ENCODE data around the gene GRM7.

GRM7 gene

DNA sequence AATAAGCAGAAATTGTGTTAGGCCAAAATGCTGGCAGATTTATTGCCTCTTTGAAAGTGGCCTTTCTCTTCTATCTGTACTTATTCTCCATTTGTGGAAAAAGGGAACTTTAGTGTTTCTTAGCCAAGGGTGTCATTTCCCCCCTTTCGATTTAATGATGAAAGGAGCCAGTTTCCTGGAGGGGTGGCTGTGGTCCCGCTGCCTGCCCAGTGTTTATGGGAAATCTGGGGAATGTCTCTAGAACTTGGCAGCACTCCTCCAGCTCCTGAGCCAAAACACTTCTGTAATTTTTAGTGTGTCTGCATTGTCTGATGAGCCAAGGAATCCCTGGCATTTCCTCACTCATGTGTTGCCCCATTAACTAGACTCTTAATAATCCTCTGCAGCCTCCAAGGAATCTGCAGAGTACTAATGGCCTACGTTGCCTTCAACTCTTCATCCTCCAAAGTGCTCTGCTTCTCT lies 448.8 kb downstream of the GRM7 start:
- DNase-seq (ENCODE audit: extremely low read depth, low read depth), result no peak

DNA sequence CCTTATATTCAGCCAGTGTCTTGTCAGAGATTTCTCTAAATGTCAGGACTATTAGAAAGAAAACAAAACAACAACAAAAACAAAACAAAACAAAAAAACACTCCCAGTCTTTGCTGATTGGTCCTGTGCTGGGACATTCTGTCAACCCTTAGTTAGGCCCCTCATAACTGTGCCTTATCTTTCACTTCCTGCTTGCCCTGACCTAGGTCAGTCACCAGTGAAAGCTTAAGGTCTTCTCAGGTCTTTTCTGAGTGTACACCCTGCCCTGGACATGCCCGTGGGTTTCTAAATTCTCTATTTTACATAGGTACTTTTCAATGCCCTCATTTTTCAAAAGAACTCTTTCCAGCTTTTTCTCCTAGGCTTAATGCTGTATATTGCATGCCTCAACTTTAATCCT lies 454.1 kb downstream of the GRM7 start:
- TF ChIP-seq, protein P1, sequence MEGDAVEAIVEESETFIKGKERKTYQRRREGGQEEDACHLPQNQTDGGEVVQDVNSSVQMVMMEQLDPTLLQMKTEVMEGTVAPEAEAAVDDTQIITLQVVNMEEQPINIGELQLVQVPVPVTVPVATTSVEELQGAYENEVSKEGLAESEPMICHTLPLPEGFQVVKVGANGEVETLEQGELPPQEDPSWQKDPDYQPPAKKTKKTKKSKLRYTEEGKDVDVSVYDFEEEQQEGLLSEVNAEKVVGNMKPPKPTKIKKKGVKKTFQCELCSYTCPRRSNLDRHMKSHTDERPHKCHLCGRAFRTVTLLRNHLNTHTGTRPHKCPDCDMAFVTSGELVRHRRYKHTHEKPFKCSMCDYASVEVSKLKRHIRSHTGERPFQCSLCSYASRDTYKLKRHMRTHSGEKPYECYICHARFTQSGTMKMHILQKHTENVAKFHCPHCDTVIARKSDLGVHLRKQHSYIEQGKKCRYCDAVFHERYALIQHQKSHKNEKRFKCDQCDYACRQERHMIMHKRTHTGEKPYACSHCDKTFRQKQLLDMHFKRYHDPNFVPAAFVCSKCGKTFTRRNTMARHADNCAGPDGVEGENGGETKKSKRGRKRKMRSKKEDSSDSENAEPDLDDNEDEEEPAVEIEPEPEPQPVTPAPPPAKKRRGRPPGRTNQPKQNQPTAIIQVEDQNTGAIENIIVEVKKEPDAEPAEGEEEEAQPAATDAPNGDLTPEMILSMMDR (IDR thresholded peaks at IDR 0.05; ENCODE audit: low read depth, low read length), result no peak
- DNase-seq (ENCODE audit: extremely low read depth, low read depth), result no peak

More for the DNA sequence above, 448.8 kb downstream of the GRM7 start:
- TF ChIP-seq, protein P1 (IDR thresholded peaks at IDR 0.05; ENCODE audit: low read depth, low read length), result no peak

DNA sequence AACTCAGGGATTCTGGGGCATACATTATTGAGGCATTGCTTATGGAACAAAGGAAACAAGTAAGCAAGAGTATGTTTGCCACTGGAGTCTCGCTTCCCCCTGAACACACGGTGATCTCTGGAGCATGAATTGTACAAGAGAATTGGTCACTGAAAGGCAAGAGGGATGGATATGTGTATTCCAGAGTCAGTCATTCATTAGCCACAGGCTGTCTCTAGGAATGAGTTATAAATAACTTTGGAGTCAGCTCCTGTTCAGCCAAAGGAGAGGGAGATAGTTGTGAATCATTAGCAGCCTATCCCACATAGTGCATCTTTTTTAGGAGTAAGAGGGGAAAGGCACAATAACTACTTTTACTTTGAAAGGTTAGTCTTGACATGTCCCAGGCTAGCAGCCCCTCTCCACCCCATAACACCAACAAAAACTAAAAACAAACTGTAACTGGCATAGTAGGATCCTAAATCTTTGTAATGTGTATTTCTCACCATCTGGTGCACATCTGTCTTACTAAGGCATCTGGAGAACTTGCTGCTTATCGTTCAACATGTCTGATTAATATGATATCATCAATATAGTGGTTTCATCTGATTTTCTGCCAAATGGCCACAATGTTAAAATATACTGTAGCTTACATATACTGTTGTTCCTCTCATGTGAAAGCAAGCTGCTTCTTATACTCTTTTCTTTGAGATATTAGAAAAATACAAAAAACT lies 462.2 kb downstream of the GRM7 start:
- DNase-seq (ENCODE audit: extremely low read depth, low read depth), result no peak
- TF ChIP-seq, protein P1 (IDR thresholded peaks at IDR 0.05; ENCODE audit: low read depth, low read length), result no peak

DNA sequence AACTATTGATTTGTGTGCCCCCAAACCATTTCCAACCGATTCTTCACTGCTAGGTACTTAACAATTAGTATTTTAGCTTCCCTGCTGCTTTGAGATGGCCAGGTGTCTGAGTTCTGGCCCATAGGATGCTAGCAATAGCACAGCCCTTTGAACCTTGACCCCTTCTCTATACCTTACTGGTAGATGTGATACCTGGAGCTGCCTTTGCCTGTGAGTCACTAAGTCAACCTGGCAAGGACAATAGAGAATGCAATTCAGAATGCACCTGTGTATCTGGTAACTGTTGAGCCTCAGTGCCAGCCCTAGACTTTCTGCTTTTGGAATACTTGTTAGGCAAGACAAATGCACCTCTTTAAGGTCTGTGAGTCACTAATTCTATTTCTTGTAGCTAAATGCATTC lies 467.4 kb downstream of the GRM7 start:
- DNase-seq (ENCODE audit: extremely low read depth, low read depth), result no peak
- TF ChIP-seq, protein P1 (IDR thresholded peaks at IDR 0.05; ENCODE audit: low read depth, low read length), result no peak

DNA sequence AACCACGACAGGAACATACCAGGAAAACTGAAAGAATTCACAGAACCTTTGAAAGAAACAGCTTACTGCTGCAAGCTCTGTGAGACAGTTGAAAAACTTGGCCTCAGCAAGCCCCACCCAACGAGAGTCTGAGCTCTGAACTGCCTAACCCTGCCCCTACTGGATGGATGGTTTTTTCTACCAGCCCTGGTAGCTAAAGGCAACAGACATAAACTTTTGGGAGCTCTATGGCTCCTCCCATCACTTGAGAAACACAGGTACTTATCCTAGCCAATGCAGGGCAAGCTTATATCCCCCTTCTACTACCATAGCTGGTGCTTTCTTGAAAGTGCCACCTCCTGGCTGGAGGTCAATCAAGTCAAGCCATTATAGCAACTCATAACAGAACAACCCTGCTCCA lies 471.8 kb downstream of the GRM7 start:
- TF ChIP-seq, protein P1 (IDR thresholded peaks at IDR 0.05; ENCODE audit: low read depth, low read length), result no peak
- DNase-seq (ENCODE audit: extremely low read depth, low read depth), result no peak

DNA sequence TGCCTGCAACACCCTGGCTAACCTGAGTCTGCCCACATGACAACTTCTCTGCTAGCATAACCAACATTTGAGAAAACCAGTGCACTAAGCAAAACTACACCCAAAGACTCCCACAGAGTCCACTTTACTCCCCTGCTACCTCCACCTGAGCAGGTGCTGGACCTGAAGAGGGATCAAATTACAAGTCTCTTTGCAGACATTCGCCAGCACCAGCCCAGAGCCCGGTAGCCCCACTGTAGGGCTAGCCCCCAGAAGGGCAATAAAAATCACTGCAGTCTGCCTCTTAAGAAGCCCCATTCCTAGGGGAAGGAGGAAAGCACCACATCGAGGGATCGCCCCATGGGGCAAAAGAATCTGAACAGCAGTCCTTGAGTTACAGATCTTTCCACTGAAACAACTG lies 472.2 kb downstream of the GRM7 start:
- DNase-seq (ENCODE audit: extremely low read depth, low read depth), result no peak
- TF ChIP-seq, protein P1 (IDR thresholded peaks at IDR 0.05; ENCODE audit: low read depth, low read length), result no peak

DNA sequence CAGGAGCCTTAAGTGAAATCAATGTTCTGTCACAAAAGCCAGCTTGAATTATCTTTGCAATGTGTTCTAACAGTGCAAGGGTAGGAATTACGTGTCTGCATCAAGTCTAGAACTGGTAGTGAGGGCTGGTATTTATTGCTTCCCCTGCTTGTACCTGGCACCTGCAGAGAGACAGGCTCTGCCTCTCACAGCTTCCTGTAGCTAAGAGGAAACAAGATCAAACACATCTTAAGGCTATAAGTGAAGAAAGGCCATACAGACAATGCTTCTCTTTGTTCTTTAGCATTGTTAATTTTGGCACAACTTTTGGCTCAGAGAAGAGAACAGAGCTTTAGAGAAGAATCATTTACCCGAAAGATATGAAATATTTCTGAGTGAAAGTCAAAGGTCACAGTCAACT lies 479.9 kb downstream of the GRM7 start:
- DNase-seq (ENCODE audit: extremely low read depth, low read depth), result no peak
- TF ChIP-seq, protein P1 (IDR thresholded peaks at IDR 0.05; ENCODE audit: low read depth, low read length), result no peak

Data from AG09319 (cell line).